ENCODE data around the gene RLBP1.

Gene RLBP1

GRCh38 chr15:89177633-89178306 lies 43.6 kb downstream of the RLBP1 start:
- DNase-seq, result no peak

- no peak for DNase-seq
These were observed 44.3 kb downstream of the RLBP1 start for GRCh38 chr15:89177116-89177515.

- no peak for DNase-seq
These were observed 45.7 kb downstream of the RLBP1 start for GRCh38 chr15:89175617-89176191.

DNA sequence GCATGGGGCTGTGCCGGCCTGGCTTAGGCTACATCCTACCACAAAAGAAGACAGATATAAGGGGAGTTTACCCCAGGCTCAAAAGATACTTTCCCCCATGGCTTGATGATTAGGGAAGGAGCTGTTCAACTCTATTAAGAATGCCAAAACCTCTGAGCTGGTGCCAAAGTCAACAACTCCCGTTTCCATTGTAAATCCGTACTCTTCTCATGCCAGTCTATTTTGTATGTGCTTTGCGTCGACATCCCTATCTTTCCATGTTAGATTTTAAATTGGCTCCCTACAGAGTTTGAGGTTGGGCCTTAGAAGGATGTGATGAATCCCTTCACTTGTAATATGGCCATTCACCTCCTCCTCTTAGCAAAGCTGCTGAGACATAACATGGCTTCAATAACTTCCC lies 46.9 kb downstream of the RLBP1 start:
- no peak for DNase-seq

GRCh38 chr15:89172921-89173320 lies 48.5 kb downstream of the RLBP1 start:
- no peak for DNase-seq

GRCh38 chr15:89171136-89172072 lies 50.0 kb downstream of the RLBP1 start:
- no peak for DNase-seq

DNA sequence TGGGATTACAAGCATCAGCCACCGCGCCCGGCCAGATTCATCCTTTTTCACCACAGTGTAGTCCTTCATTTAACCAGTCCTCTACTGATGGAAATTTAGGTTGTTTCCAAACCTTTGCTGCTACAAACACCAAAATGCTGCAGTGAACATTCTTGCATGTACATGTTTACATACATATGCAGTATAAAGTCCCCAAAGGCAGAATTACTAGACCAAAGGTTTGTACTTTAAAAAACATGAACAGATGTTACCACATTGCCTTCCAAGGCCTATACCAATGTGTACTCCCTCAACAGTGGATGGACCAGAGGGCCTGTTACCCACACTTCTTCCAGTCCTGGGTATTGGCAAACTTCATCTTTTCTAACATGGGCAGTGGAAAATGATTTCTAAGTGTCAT lies 51.0 kb downstream of the RLBP1 start:
- no peak for DNase-seq

- DNase-seq, result no peak
These were observed 53.0 kb downstream of the RLBP1 start for GRCh38 chr15:89168316-89168833.

DNA sequence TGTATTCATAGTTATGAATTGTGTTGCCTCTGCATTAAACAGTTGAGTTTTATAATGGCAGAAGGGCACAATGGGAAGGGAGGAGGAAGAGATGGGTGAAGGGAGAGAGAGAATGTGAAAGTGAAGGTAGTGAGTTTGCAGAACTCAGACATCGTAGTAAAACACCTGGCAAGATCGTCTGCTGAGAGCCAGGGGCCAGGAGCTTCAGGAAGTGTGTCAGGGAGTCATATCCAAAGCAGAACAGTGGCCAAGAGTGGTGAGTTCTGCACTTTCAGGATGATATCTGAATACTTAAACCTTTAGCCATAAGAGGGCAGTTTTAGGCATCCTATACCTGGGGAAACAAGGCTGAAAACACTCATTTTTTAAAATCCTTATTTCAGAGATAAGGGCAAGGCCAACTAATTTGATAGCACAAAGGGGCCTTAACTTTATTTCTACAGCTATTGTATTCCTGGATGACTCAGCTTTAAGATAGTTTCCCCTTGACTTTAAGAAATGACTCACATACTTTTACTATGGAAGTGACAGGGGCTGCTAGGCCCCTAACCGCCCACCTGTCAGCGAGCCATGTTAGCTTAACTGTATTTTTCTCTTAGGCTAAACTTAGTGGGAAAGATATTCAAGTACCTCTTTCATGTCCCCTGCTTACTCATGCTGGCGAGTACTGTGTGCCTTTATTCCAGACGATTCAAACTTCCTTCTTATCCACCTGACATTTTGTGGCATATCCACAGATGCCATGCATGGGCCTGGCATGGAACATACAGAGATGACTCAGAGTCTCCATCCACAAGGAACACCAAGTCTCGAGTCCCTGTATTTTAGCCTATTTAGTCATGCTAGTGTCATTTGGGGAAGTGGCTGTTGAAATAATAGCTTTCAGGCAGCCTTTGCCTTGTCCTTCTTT lies 53.9 kb downstream of the RLBP1 start:
- no peak for DNase-seq

GRCh38 chr15:89165677-89166076 lies 55.7 kb downstream of the RLBP1 start:
- DNase-seq, result no peak

- DNase-seq, result no peak
These were observed 56.6 kb downstream of the RLBP1 start for GRCh38 chr15:89164712-89165211.

DNA sequence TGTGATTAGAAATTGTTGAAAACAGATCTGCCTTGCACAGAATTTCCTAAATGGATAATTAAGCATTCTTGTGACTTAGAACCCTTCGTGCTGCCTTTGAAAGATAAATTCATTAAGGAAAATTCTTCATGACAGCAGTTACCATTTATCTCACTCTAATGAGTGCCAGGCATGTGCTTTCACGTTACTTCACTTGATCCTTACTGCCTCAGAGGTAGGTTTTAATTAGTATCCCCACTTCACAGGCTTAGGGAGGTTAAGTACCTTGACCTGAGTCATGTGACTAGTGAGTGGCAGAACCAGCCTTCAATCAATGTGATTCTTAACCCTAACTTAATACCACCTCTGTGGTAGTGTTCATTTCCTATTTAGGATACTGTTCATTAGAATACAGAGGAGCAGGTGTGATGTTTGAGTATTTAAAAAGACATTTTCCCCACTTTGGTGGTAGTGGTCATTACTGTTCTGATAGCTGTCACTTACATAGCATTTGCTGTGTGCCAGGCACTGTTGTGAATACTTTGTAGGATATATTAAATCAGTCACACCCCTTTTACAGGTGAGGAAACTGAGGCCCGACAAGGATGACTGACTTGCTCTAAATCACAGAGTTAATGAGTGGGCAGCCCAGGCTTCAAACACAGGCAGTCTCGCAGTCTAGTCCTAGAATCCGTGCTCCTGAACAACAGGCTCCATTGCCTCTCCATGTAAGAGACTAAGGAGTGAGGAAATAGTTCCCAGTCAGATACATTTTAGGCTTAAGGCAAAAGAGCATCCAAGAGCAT lies 57.9 kb downstream of the RLBP1 start:
- no peak for DNase-seq

GRCh38 chr15:89161666-89162065 lies 59.7 kb downstream of the RLBP1 start:
- DNase-seq, result no peak

Data from SIG-M5 (cell line).